ENCODE results near the gene TMEM235.

The TMEM235 gene

GRCh38 chr17:78230996-78231935 is at the start of gene TMEM235:
TSS of gene TMEM235 (plus strand) at chr17:78231631. CDS start at chr17:78232024, 393 bp downstream.
- no peak for DNase-seq

GRCh38 chr17:78182504-78182903 is 48.9 kb upstream of the TMEM235 start:
- no peak for DNase-seq

- no peak for DNase-seq
Measured at GRCh38 chr17:78183916-78184315, 47.5 kb upstream of the TMEM235 start.

- no peak for DNase-seq
Measured at GRCh38 chr17:78184351-78184750, 47.1 kb upstream of the TMEM235 start.

- DNase-seq = no peak
Measured at GRCh38 chr17:78184868-78185267, 46.6 kb upstream of the TMEM235 start.

- peak in 1 of 2 experiments; percentile 40 for DNase-seq
Measured at GRCh38 chr17:78185981-78186691, 45.3 kb upstream of the TMEM235 start.

GRCh38 chr17:78186692-78187595 is 44.5 kb upstream of the TMEM235 start, which contains the start of the genes AFMID and TK1:
TSS of gene AFMID (plus strand) at chr17:78187362. CDS start at chr17:78187371, 9 bp downstream.
TSS of gene TK1 (minus strand) at chr17:78187052. CDS start at chr17:78186994, 58 bp downstream.
- peak; percentile 94 to 98 for DNase-seq

GRCh38 chr17:78196716-78197115 is 34.7 kb upstream of the TMEM235 start:
- no peak for DNase-seq

GRCh38 chr17:78197147-78197832 is 34.1 kb upstream of the TMEM235 start:
- DNase-seq = no peak

GRCh38 chr17:78200451-78200850 is 31.0 kb upstream of the TMEM235 start:
- DNase-seq = no peak

- no peak for DNase-seq
Measured at GRCh38 chr17:78202666-78203065, 28.8 kb upstream of the TMEM235 start.

GRCh38 chr17:78204387-78205123 is 26.9 kb upstream of the TMEM235 start:
- no peak for DNase-seq

GRCh38 chr17:78205124-78205775 is 26.2 kb upstream of the TMEM235 start:
- no peak for DNase-seq

GRCh38 chr17:78206298-78206697 is 25.1 kb upstream of the TMEM235 start:
- DNase-seq = no peak

- no peak for DNase-seq
Measured at GRCh38 chr17:78208486-78208885, 22.9 kb upstream of the TMEM235 start.

- no peak for DNase-seq
Measured at GRCh38 chr17:78210111-78210510, 21.3 kb upstream of the TMEM235 start.

GRCh38 chr17:78211032-78211431 is 20.4 kb upstream of the TMEM235 start:
- no peak for DNase-seq

GRCh38 chr17:78214016-78214705 is 17.3 kb upstream of the TMEM235 start, which contains the start of gene BIRC5:
TSS of gene BIRC5 (plus strand) at chr17:78214253. CDS start at chr17:78214317, 64 bp downstream.
- peak; percentile 52 to 83 for DNase-seq

- DNase-seq = no peak
Measured at GRCh38 chr17:78214706-78215061, 16.7 kb upstream of the TMEM235 start.
